Measurements from ENCODE around the gene RRAS2.

RRAS2 gene

GRCh38 chr11:14390669-14391068, 31.7 kb upstream of the RRAS2 start:
- no peak overlapping the region for H3K4me3 ChIP-seq (ENCODE audit: low read depth, low read length)
- DNase-seq (ENCODE audit: low read depth), result no peak
- no peak for TF ChIP-seq CTCF (IDR thresholded peaks at IDR 0.05; ENCODE audit: control insufficient read depth, extremely low read depth, insufficient read depth)

GRCh38 chr11:14388352-14388751, 29.4 kb upstream of the RRAS2 start:
- DNase-seq (ENCODE audit: low read depth), result no peak
- H3K4me3 ChIP-seq (ENCODE audit: low read depth, low read length), result no peak overlapping the region
- TF ChIP-seq CTCF (IDR thresholded peaks at IDR 0.05; ENCODE audit: control insufficient read depth, extremely low read depth, insufficient read depth), result no peak

GRCh38 chr11:14386895-14387480, 28.0 kb upstream of the RRAS2 start:
- no peak for DNase-seq (ENCODE audit: low read depth)
- TF ChIP-seq CTCF (IDR thresholded peaks at IDR 0.05; ENCODE audit: control insufficient read depth, extremely low read depth, insufficient read depth), result no peak
- no peak overlapping the region for H3K4me3 ChIP-seq (ENCODE audit: low read depth, low read length)

GRCh38 chr11:14386081-14386480, 27.1 kb upstream of the RRAS2 start:
- DNase-seq (ENCODE audit: low read depth), result no peak
- no peak overlapping the region for H3K4me3 ChIP-seq (ENCODE audit: low read depth, low read length)
- TF ChIP-seq CTCF (IDR thresholded peaks at IDR 0.05; ENCODE audit: control insufficient read depth, extremely low read depth, insufficient read depth), result no peak

GRCh38 chr11:14384338-14384737, 25.4 kb upstream of the RRAS2 start:
- no peak overlapping the region for H3K4me3 ChIP-seq (ENCODE audit: low read depth, low read length)
- TF ChIP-seq CTCF (IDR thresholded peaks at IDR 0.05; ENCODE audit: control insufficient read depth, extremely low read depth, insufficient read depth), result no peak
- no peak for DNase-seq (ENCODE audit: low read depth)

GRCh38 chr11:14381968-14382367, 23.0 kb upstream of the RRAS2 start:
- no peak for DNase-seq (ENCODE audit: low read depth)
- TF ChIP-seq CTCF (IDR thresholded peaks at IDR 0.05; ENCODE audit: control insufficient read depth, extremely low read depth, insufficient read depth), result no peak
- H3K4me3 ChIP-seq (ENCODE audit: low read depth, low read length), result no peak overlapping the region

GRCh38 chr11:14380947-14381561, 22.1 kb upstream of the RRAS2 start:
- DNase-seq (ENCODE audit: low read depth), result no peak
- no peak for TF ChIP-seq CTCF (IDR thresholded peaks at IDR 0.05; ENCODE audit: control insufficient read depth, extremely low read depth, insufficient read depth)
- H3K4me3 ChIP-seq (ENCODE audit: low read depth, low read length), result peak overlapping the region; percentile 36

Measured in LNCaP clone FGC (cell line).